WTC11 (cell line): ENCODE data around the gene AADACL3.

Experiments
- CTCF ChIP-seq: fragments of 200-600 bp; IDR thresholded peaks from 2 replicates; pipeline ENCODE4 v1.8.0; 2022; ENCODE audit warnings: antibody characterized with exemption
- FOXJ3 ChIP-seq: sonication (generic); formaldehyde crosslinking; IDR thresholded peaks from 2 replicates; pipeline ENCODE4 v1.9.0; 2021; ENCODE audit warnings: missing genetic modification reagents, mild to moderate bottlenecking, borderline replicate concordance
- HMGXB4 ChIP-seq: sonication (generic); formaldehyde crosslinking; IDR thresholded peaks from 2 replicates; pipeline ENCODE4 v1.8.1; 2023; ENCODE audit warnings: mild to moderate bottlenecking, moderate library complexity, missing genetic modification reagents
- JAZF1 ChIP-seq: fragments of 250-450 bp; sonication (Bioruptor Pico); IDR thresholded peaks from 2 replicates; pipeline ENCODE4 v1.9.0; 2021; ENCODE audit warnings: moderate library complexity, mild to moderate bottlenecking, inconsistent platforms
- KAT7 ChIP-seq: sonication (generic); formaldehyde crosslinking; IDR thresholded peaks from 2 replicates; pipeline ENCODE4 v1.8.1; 2023; ENCODE audit warnings: missing genetic modification reagents, mild to moderate bottlenecking, borderline replicate concordance
- MAX ChIP-seq: sonication (generic); formaldehyde crosslinking; IDR thresholded peaks from 2 replicates; pipeline ENCODE4 v1.8.0; 2022; ENCODE audit warnings: mild to moderate bottlenecking, missing genetic modification reagents
- NR3C1 ChIP-seq: sonication (generic); formaldehyde crosslinking; conservative IDR thresholded peaks from 2 replicates; pipeline ENCODE4 v1.8.1; 2023; ENCODE audit warnings: low read depth, mild to moderate bottlenecking, missing genetic modification reagents
- RELA ChIP-seq: sonication (generic); formaldehyde crosslinking; IDR thresholded peaks from 2 replicates; pipeline ENCODE4 v1.8.1; 2022; ENCODE audit warnings: missing genetic modification reagents, mild to moderate bottlenecking, borderline replicate concordance
- ZNF121 ChIP-seq: sonication (generic); formaldehyde crosslinking; IDR thresholded peaks from 2 replicates; pipeline ENCODE4 v1.8.0; 2023; ENCODE audit warnings: missing genetic modification reagents
- ZNF232 ChIP-seq: sonication (generic); formaldehyde crosslinking; IDR thresholded peaks from 2 replicates; pipeline ENCODE4 v1.8.0; 2022; ENCODE audit warnings: mild to moderate bottlenecking, missing genetic modification reagents

GRCh38 chr1:12738934-12739333, 23.0 kb downstream of the AADACL3 start:
- TF ChIP-seq ZNF121 (CRISPR knock-in tag) (no peak), CTCF (no peak), KAT7 (CRISPR knock-in tag) (no peak), RELA (CRISPR knock-in tag) (no peak), MAX (no peak), ZNF232 (CRISPR knock-in tag) (no peak), HMGXB4 (CRISPR knock-in tag) (no peak), NR3C1 (CRISPR knock-in tag) (no peak), JAZF1 (CRISPR knock-in tag) (no peak), FOXJ3 (CRISPR knock-in tag) (no peak)
